Keratinocyte (primary cell): Measurements from ENCODE around the gene GNB1L.

Experiments
- EZH2 ChIP-seq: IDR thresholded peaks from one replicate; pipeline ENCODE4 v1.6.1; 2012; ENCODE audit warnings: inconsistent platforms, mild to moderate bottlenecking, low read length, moderate library complexity
- TF ChIP-seq, protein P1 (sequence below), 3 experiments: IDR thresholded peaks in 1 of 3; conservative IDR thresholded peaks in 1 of 3; optimal IDR thresholded peaks in 1 of 3; 2 replicates in 2 of 3; 3 replicates in 1 of 3; pipeline versions ENCODE3 to v1.5.1; 2011; ENCODE audit warnings: low read length in 3 of 3, mild to moderate bottlenecking in 3 of 3, moderate library complexity in 2 of 3, control low read depth in 1 of 3, inconsistent platforms in 1 of 3; ENCODE audit not compliant: insufficient read depth in 2 of 3; ENCODE audit errors: extremely low read depth in 1 of 3

DNA sequence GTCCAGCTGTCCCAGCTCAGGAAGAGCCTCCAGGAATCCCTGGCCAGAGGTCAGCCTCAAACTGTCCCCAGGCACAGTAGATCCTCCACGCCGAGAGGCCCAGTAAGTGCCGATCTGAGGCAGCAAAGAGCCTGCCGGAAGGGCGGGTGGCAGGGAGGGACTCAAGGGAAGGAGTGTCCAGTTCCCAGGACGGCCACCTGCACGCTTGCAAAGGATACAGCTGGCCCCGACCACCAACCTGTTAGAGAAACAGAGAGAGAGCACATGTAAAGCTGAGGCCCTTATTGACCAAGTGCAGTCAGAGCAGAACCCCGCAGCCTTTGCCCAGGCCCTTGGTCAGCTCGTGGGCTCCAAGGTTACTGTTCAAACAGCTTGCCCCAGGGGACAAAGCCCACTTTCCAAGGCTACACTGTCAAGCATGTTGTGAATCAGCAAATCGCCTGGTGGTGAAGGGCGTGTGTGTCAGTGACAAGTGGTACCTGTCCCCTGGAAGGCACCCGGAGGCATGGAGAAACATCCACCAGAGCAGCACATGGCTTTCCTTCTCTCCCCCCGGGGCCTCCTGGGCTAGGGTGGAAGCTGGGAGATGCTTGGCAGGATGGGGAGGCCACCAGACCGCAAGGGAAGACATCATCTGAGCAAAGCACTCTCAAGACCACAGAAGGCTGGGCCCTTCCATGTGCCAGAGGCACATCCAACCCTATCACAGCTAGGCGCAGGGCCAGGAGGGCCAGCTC is 44.3 kb upstream of the GNB1L start:
- TF ChIP-seq, protein P1, sequence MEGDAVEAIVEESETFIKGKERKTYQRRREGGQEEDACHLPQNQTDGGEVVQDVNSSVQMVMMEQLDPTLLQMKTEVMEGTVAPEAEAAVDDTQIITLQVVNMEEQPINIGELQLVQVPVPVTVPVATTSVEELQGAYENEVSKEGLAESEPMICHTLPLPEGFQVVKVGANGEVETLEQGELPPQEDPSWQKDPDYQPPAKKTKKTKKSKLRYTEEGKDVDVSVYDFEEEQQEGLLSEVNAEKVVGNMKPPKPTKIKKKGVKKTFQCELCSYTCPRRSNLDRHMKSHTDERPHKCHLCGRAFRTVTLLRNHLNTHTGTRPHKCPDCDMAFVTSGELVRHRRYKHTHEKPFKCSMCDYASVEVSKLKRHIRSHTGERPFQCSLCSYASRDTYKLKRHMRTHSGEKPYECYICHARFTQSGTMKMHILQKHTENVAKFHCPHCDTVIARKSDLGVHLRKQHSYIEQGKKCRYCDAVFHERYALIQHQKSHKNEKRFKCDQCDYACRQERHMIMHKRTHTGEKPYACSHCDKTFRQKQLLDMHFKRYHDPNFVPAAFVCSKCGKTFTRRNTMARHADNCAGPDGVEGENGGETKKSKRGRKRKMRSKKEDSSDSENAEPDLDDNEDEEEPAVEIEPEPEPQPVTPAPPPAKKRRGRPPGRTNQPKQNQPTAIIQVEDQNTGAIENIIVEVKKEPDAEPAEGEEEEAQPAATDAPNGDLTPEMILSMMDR (optimal IDR thresholded peaks at IDR 0.05 in 1 of 3, IDR thresholded peaks at IDR 0.05 in 1 of 3, conservative IDR thresholded peaks at IDR 0.05 in 1 of 3; ENCODE audit: extremely low read depth in 1 of 3, insufficient read depth in 2 of 3, low read length in 3 of 3): no peak
- no peak for TF ChIP-seq EZH2
